Daoy (cell line): ENCODE measurements around the gene DENND4B. TPM values are rescaled to one million over a fixed set of nuclear protein-coding genes. Genes with fewer than 3 reads are reported as not detected.

ENCODE experiments used
- DNase-seq: peaks from one replicate; pipeline ENCODE4 v3.0.0-alpha.2; 2015; ENCODE audit warnings: low read depth
- total RNA-seq: library from RNA; depleted of rRNA; stranded (reverse); fragments of >200 nt; shearing (Covaris generic); gene quantifications from 2 replicates; pipeline ENCODE4 v1.2.3, GENCODE V29; 2014

DENND4B gene
- total RNA-seq, 1 experiment from 2014 or later, result 6.6 TPM

- peak; percentile 79 for DNase-seq
Measured at GRCh38 chr1:153945795-153946621, 510 bp downstream of the DENND4B start.

GRCh38 chr1:153945131-153945794, 1.3 kb downstream of the DENND4B start:
- DNase-seq, result no peak

- no peak for DNase-seq
Measured at GRCh38 chr1:153944827-153945117, 1.7 kb downstream of the DENND4B start.

- DNase-seq, result no peak
Measured at GRCh38 chr1:153944005-153944826, 2.3 kb downstream of the DENND4B start.

- DNase-seq, result no peak
Measured at GRCh38 chr1:153942766-153943549, 3.6 kb downstream of the DENND4B start.

GRCh38 chr1:153941826-153942725, 4.4 kb downstream of the DENND4B start:
- DNase-seq, result no peak

GRCh38 chr1:153940756-153941155, 5.8 kb downstream of the DENND4B start:
- no peak for DNase-seq

- no peak for DNase-seq
Measured at GRCh38 chr1:153939476-153939875, 7.0 kb downstream of the DENND4B start.

GRCh38 chr1:153938996-153939395, 7.5 kb downstream of the DENND4B start:
- DNase-seq, result no peak

- DNase-seq, result no peak
Measured at GRCh38 chr1:153937331-153937730, 9.2 kb downstream of the DENND4B start.

GRCh38 chr1:153936011-153936802, 10.3 kb downstream of the DENND4B start:
- DNase-seq, result no peak

- DNase-seq, result no peak
Measured at GRCh38 chr1:153934746-153935145, 11.8 kb downstream of the DENND4B start.

GRCh38 chr1:153933955-153934354, 12.6 kb downstream of the DENND4B start:
- DNase-seq, result no peak

- DNase-seq, result no peak
Measured at GRCh38 chr1:153933430-153933829, 13.1 kb downstream of the DENND4B start.

GRCh38 chr1:153932156-153933131, 14.1 kb downstream of the DENND4B start:
- no peak for DNase-seq

GRCh38 chr1:153929981-153930948, 16.3 kb downstream of the DENND4B start:
- DNase-seq, result no peak

- no peak for DNase-seq
Measured at GRCh38 chr1:153929426-153929825, 17.1 kb downstream of the DENND4B start.
